Fibroblast of villous mesenchyme (primary cell): ENCODE measurements around the gene PRKAG1. TPM values are rescaled to one million over a fixed set of nuclear protein-coding genes. Genes with fewer than 3 reads are reported as not detected.

Experiments
- DNase-seq: peaks from one replicate; pipeline ENCODE4 v3.0.0-alpha.2; 2010; ENCODE audit warnings: low read depth
- H3K4me3 ChIP-seq: 2 replicates; pipeline ENCODE4 v1.5.1; 2011; ENCODE audit warnings: low read depth, mild to moderate bottlenecking, low read length
- CTCF ChIP-seq: IDR thresholded peaks from 2 replicates; pipeline ENCODE4 v1.5.1; 2012; ENCODE audit warnings: low read depth, mild to moderate bottlenecking, low read length; ENCODE audit not compliant: insufficient read depth
- total RNA-seq: library from RNA; depleted of rRNA; stranded (reverse); fragments of >200 nt; gene quantifications from 2 replicates; pipeline ENCODE4 v1.2.3, GENCODE V29; 2012

PRKAG1 gene
- total RNA-seq, 1 donor: 62.2 TPM

- no peak for DNase-seq
- no peak for TF ChIP-seq CTCF
- H3K4me3 ChIP-seq: no peak overlapping the region
Observed at GRCh38 chr12:49054524-49054923, 35.9 kb upstream of the PRKAG1 start.

DNA sequence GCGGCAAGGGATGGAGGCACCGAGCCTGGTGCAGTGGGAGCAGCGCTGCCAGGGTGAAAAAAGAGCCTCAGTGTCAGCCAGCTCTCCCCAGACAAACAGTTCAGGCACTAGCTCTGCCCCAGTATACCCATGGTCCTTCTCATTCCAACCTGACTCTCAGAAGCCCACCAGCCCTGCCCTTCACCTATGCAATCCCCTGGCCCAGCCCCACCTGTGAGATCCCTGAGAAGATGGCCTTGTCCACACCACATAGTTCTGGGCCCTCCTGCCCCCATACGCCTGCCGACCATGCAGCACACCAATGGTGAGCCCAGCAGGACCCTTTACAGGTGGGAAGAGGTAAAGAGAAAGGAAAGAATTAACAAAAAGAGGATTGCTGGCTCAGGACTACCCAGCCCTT is 35.5 kb upstream of the PRKAG1 start:
- no peak overlapping the region for H3K4me3 ChIP-seq
- DNase-seq: no peak
- no peak for TF ChIP-seq CTCF

- no peak for TF ChIP-seq CTCF
- DNase-seq: no peak
- no peak overlapping the region for H3K4me3 ChIP-seq
Observed at GRCh38 chr12:49052451-49053208, 34.1 kb upstream of the PRKAG1 start.

- DNase-seq: no peak
- H3K4me3 ChIP-seq: no peak overlapping the region
- TF ChIP-seq CTCF: no peak
Observed at GRCh38 chr12:49051777-49052438, 33.3 kb upstream of the PRKAG1 start.

GRCh38 chr12:49051373-49051764 is 32.8 kb upstream of the PRKAG1 start:
- no peak for DNase-seq
- no peak overlapping the region for H3K4me3 ChIP-seq
- TF ChIP-seq CTCF: no peak

DNA sequence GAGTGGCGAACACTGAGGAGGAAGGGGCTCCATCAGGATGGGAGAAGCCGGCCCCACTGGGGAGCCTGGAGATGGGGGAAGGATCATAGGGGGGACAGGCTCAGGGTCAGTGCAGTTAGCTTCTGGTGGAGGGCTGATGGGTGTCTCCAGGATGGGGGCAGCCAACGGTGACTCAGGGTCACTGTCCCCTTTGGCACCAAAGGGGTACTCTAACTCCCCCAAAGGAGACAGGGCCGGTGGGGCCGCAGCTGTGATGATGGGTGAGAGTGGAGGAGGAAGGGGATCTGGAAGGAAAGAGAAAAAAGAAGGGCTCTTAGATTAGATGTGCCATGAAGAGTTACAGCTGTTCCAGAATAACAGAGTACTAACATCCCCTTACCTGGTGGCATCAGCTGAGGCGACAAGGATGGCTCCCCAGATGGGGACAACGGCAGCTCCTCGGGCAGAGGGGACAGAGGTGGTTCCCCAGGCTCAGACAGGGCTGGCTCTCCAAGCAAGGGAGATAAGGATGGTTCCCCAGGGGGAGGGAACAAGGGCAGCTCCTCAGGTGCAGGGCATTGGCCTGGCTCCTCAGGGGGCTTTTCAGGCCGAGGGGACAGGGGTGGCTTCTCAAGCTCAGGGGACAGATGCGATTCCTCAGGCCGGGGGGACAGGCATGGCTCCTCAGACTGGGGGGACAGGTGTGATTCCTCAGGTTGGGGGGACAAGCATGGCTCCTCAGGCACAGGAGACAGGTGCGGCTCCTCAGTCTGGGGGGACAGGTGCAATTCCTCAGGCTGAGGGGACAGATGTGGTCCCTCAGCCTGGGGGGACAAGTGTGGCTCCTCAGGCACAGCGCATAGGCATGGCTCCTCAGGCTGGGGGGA is 32.2 kb upstream of the PRKAG1 start:
- TF ChIP-seq CTCF: no peak
- DNase-seq: no peak

More for the DNA sequence above, 32.2 kb upstream of the PRKAG1 start:
- H3K4me3 ChIP-seq: no peak overlapping the region
